Activated T-helper 17 cell treated with anti-CD3 and anti-CD28 coated beads, Interleukin-2, amount 50 U/mL, for 72 hours (primary cell): Measurements from ENCODE around the gene IL36G. TPM values are rescaled to one million over a fixed set of nuclear protein-coding genes. Genes with fewer than 3 reads are reported as not detected.

Source experiments
- ATAC-seq: fragments of 150-1000 bp; cut with Tn5 transposase; replicated peaks from 2 replicates; pipeline ENCODE4 v1.10.0; 2021; ENCODE audit warnings: mild to moderate bottlenecking, moderate library complexity
- H3K27ac Mint-ChIP-seq: one replicate; pipeline ENCODE4 v1.8.0; 2022; ENCODE audit warnings: mixed read lengths
- H3K27me3 Mint-ChIP-seq: one replicate; pipeline ENCODE4 v1.8.0; 2022; ENCODE audit warnings: mixed read lengths
- H3K36me3 Mint-ChIP-seq: one replicate; pipeline ENCODE4 v1.8.0; 2022; ENCODE audit warnings: low read depth, mild to moderate bottlenecking, mixed read lengths
- H3K4me1 Mint-ChIP-seq: one replicate; pipeline ENCODE4 v1.8.0; 2022; ENCODE audit warnings: mixed read lengths
- H3K4me3 Mint-ChIP-seq: one replicate; pipeline ENCODE4 v1.8.0; 2022; ENCODE audit warnings: mild to moderate bottlenecking, mixed read lengths
- H3K9me3 Mint-ChIP-seq: one replicate; pipeline ENCODE4 v1.8.0; 2022; ENCODE audit warnings: mixed read lengths
- total RNA-seq, 2 donors: library from RNA; stranded (reverse); gene quantifications; one replicate each; pipeline ENCODE4 v1.2.3, GENCODE V29; 2022

Gene IL36G
- total RNA-seq, 2 donors from 2014 or later, result 0.48 TPM; not detected in 1

GRCh38 chr2:112958428-112959108 lies 19.2 kb upstream of the IL36G start:
- H3K27ac Mint-ChIP-seq, result no peak overlapping the region
- H3K4me3 Mint-ChIP-seq, result no peak overlapping the region
- H3K27me3 Mint-ChIP-seq, result peaks cover 6% of the 10 kb centered on the region
- ATAC-seq, result peak; percentile 80
- H3K36me3 Mint-ChIP-seq, result no peaks in the 10 kb centered on the region
- H3K9me3 Mint-ChIP-seq, result no peaks in the 10 kb centered on the region
- no peaks in the 10 kb centered on the region for H3K4me1 Mint-ChIP-seq

GRCh38 chr2:112959109-112959812 lies 18.5 kb upstream of the IL36G start:
- ATAC-seq, result no peak
- H3K4me1 Mint-ChIP-seq, result no peaks in the 10 kb centered on the region
- H3K27me3 Mint-ChIP-seq, result peaks cover 5% of the 10 kb centered on the region
- H3K4me3 Mint-ChIP-seq, result no peak overlapping the region
- no peaks in the 10 kb centered on the region for H3K9me3 Mint-ChIP-seq
- H3K36me3 Mint-ChIP-seq, result no peaks in the 10 kb centered on the region
- H3K27ac Mint-ChIP-seq, result no peak overlapping the region

GRCh38 chr2:112960230-112960825 lies 17.5 kb upstream of the IL36G start:
- Mint-ChIP-seq H3K4me3 (no peak overlapping the region), H3K27me3 (no peaks in the 10 kb centered on the region), H3K4me1 (no peaks in the 10 kb centered on the region), H3K27ac (no peak overlapping the region), H3K9me3 (no peaks in the 10 kb centered on the region), H3K36me3 (no peaks in the 10 kb centered on the region)
- no peak for ATAC-seq

GRCh38 chr2:112962308-112963175 lies 15.3 kb upstream of the IL36G start:
- Mint-ChIP-seq H3K27me3 (no peaks in the 10 kb centered on the region), H3K4me1 (no peaks in the 10 kb centered on the region), H3K9me3 (no peaks in the 10 kb centered on the region), H3K36me3 (no peaks in the 10 kb centered on the region), H3K4me3 (no peak overlapping the region), H3K27ac (no peak overlapping the region)
- no peak for ATAC-seq

GRCh38 chr2:112967023-112967422 lies 10.8 kb upstream of the IL36G start:
- H3K4me3 Mint-ChIP-seq, result no peak overlapping the region
- H3K9me3 Mint-ChIP-seq, result no peaks in the 10 kb centered on the region
- H3K36me3 Mint-ChIP-seq, result no peaks in the 10 kb centered on the region
- H3K4me1 Mint-ChIP-seq, result peaks cover 6% of the 10 kb centered on the region
- no peak for ATAC-seq
- H3K27me3 Mint-ChIP-seq, result peaks cover 4% of the 10 kb centered on the region
- H3K27ac Mint-ChIP-seq, result no peak overlapping the region

- H3K27ac Mint-ChIP-seq, result no peak overlapping the region
- no peak overlapping the region for H3K4me3 Mint-ChIP-seq
- peaks cover 6% of the 10 kb centered on the region for H3K4me1 Mint-ChIP-seq
- no peaks in the 10 kb centered on the region for H3K36me3 Mint-ChIP-seq
- peaks cover 10% of the 10 kb centered on the region for H3K27me3 Mint-ChIP-seq
- ATAC-seq, result peak; percentile 86
- no peaks in the 10 kb centered on the region for H3K9me3 Mint-ChIP-seq
Measured at GRCh38 chr2:112972423-112973086, 5.3 kb upstream of the IL36G start.

- Mint-ChIP-seq H3K9me3 (no peaks in the 10 kb centered on the region), H3K4me1 (peaks cover 6% of the 10 kb centered on the region), H3K27me3 (peaks cover 10% of the 10 kb centered on the region), H3K36me3 (no peaks in the 10 kb centered on the region), H3K27ac (no peak overlapping the region), H3K4me3 (no peak overlapping the region)
- no peak for ATAC-seq
Measured at GRCh38 chr2:112973156-112973555, 4.7 kb upstream of the IL36G start.

- Mint-ChIP-seq H3K4me1 (peaks cover under 1% of the 10 kb centered on the region), H3K9me3 (no peaks in the 10 kb centered on the region), H3K27ac (no peak overlapping the region), H3K27me3 (peaks cover 6% of the 10 kb centered on the region), H3K4me3 (no peak overlapping the region), H3K36me3 (no peaks in the 10 kb centered on the region)
- no peak for ATAC-seq
Measured at GRCh38 chr2:112979731-112980130, 1.9 kb downstream of the IL36G start.

- H3K9me3 Mint-ChIP-seq, result no peaks in the 10 kb centered on the region
- H3K4me3 Mint-ChIP-seq, result no peak overlapping the region
- peaks cover 4% of the 10 kb centered on the region for H3K27me3 Mint-ChIP-seq
- no peak for ATAC-seq
- H3K36me3 Mint-ChIP-seq, result no peaks in the 10 kb centered on the region
- H3K4me1 Mint-ChIP-seq, result peaks cover 5% of the 10 kb centered on the region
- no peak overlapping the region for H3K27ac Mint-ChIP-seq
Measured at GRCh38 chr2:112980537-112980936, 2.7 kb downstream of the IL36G start.

GRCh38 chr2:112985090-112985489 lies 7.3 kb downstream of the IL36G start:
- peak; percentile 96 for ATAC-seq
- no peak overlapping the region for H3K4me3 Mint-ChIP-seq
- no peaks in the 10 kb centered on the region for H3K36me3 Mint-ChIP-seq
- H3K4me1 Mint-ChIP-seq, result peaks cover 13% of the 10 kb centered on the region
- H3K27ac Mint-ChIP-seq, result peak overlapping the region; percentile 51
- H3K27me3 Mint-ChIP-seq, result no peaks in the 10 kb centered on the region
- H3K9me3 Mint-ChIP-seq, result no peaks in the 10 kb centered on the region

- Mint-ChIP-seq H3K4me1 (peaks cover 13% of the 10 kb centered on the region), H3K27me3 (no peaks in the 10 kb centered on the region), H3K36me3 (no peaks in the 10 kb centered on the region), H3K27ac (no peak overlapping the region), H3K4me3 (no peak overlapping the region), H3K9me3 (peaks cover 11% of the 10 kb centered on the region)
- no peak for ATAC-seq
Measured at GRCh38 chr2:112989611-112990010, 11.8 kb downstream of the IL36G start.

- ATAC-seq, result no peak
- Mint-ChIP-seq H3K9me3 (peaks cover 11% of the 10 kb centered on the region), H3K27ac (no peak overlapping the region), H3K4me1 (peaks cover 20% of the 10 kb centered on the region), H3K27me3 (no peaks in the 10 kb centered on the region), H3K36me3 (no peaks in the 10 kb centered on the region), H3K4me3 (no peak overlapping the region)
Measured at GRCh38 chr2:112993831-112994230, 16.0 kb downstream of the IL36G start.

- H3K27me3 Mint-ChIP-seq, result no peaks in the 10 kb centered on the region
- H3K4me3 Mint-ChIP-seq, result no peak overlapping the region
- H3K4me1 Mint-ChIP-seq, result peaks cover 20% of the 10 kb centered on the region
- H3K27ac Mint-ChIP-seq, result no peak overlapping the region
- H3K9me3 Mint-ChIP-seq, result peaks cover 14% of the 10 kb centered on the region
- H3K36me3 Mint-ChIP-seq, result no peaks in the 10 kb centered on the region
- no peak for ATAC-seq
Measured at GRCh38 chr2:112994648-112995047, 16.8 kb downstream of the IL36G start.

GRCh38 chr2:112995346-112995920 lies 17.6 kb downstream of the IL36G start:
- Mint-ChIP-seq H3K27me3 (no peaks in the 10 kb centered on the region), H3K4me1 (peaks cover 20% of the 10 kb centered on the region), H3K36me3 (no peaks in the 10 kb centered on the region), H3K9me3 (peaks cover 15% of the 10 kb centered on the region), H3K27ac (peak overlapping the region; percentile 42), H3K4me3 (peak overlapping the region; percentile 78)
- ATAC-seq, result peak; percentile 66
